HG02884 (cell line): ENCODE measurements around the gene CD79B.
"Not testable (repeated sequence)": the region's sequence is repeated elsewhere in the genome, so short reads cannot be mapped to it uniquely, and the experiment has no call there.

Source experiments
- ATAC-seq: cut with Tn5 transposase; IDR thresholded peaks from one replicate; pipeline ENCODE4 v1.9.1; 2021; ENCODE audit warnings: mild to moderate bottlenecking, moderate library complexity; ENCODE audit not compliant: unreplicated experiment

The CD79B gene

GRCh38 chr17:63915753-63916152 lies 16.4 kb downstream of the CD79B start:
- ATAC-seq = not testable (repeated sequence)

DNA sequence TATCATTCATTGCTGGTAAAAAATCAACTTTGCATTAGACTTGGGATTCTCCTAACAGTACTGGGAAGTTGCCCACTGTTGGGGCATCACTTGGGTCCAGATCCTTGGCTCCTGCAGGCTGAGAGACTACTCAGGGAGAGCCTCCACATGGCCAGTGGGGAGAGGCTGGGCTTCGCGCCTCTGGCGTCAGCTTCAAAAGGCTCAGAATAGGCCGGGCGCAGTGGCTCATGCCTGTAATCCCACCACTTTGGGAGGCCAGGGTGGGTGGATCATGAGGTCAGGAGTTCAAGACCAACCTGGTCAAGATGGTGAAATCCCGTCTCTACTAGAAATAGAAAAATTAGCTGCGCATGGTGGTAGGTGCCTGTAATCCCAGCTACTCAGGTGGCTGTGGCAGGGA lies 17.7 kb downstream of the CD79B start:
- no peak for ATAC-seq

DNA sequence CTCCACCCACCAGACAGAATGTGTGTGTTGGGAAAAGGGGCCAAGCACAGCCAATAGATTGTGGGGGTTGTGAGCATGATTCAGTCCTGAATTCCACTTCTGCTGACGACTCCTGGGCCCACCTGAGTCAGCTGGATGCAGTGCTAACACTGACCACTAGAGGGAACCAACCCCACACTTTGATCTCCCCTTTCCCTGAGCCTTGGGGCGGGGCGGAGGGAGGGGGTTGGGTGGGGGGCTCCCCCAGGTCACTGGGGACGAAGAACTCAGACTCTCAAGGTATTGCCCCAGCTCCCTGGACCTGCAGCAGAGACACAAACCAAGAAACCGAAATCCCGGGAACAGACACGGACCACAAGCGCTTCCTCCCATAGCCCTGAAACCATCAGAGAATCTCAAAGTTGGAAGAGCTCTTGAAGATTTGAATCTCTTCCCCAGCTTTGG lies 20.5 kb downstream of the CD79B start:
- ATAC-seq = no peak

- ATAC-seq = no peak
Measured at GRCh38 chr17:63911041-63911635, 21.0 kb downstream of the CD79B start, which contains the start of gene CSHL1. Gene CSHL1 (minus strand): TSS chr17:63911258. CDS start chr17:63911196, 62 bp downstream.

DNA sequence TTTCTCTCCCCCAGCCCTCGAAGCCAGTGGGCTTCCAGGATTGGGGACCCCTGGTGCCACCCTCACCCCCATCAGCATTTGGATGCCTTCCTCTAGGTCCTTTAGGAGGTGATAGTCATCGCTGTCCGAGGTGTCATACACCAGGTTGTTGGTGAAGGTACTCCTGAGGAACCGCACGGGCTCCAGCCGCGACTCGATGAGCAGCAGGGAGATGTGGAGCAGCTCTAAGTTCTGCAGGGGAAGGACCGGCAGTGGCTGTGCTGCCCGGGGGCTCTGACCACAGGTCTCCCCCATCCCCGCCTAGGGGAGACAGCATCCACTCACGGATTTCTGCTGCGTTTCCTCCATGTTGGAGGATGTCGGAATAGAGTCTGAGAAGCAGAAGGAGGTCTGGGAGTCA lies 22.0 kb downstream of the CD79B start:
- ATAC-seq = no peak

DNA sequence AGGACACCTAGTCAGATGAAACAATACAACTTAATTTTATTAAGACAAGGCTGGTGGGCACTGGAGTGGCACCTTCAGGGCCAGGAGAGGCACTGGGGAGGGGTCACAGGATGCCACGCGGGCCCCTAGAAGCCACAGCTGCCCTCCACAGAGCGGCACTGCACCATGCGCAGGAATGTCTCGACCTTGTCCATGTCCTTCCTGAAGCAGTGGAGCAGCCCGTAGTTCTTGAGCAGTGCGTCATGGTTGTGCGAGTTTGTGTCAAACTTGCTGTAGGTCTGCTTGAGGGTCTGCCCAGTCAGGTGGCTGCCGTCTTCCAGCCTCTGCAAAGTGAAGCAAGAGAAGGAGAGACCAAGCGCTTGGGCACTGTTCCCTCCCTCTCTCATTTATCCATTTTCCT lies 22.5 kb downstream of the CD79B start:
- not testable (repeated sequence) for ATAC-seq

GRCh38 chr17:63907161-63907778 lies 24.9 kb downstream of the CD79B start:
- ATAC-seq = not testable (repeated sequence)

- not testable (repeated sequence) for ATAC-seq
Measured at GRCh38 chr17:63904796-63905195, 27.3 kb downstream of the CD79B start.

DNA sequence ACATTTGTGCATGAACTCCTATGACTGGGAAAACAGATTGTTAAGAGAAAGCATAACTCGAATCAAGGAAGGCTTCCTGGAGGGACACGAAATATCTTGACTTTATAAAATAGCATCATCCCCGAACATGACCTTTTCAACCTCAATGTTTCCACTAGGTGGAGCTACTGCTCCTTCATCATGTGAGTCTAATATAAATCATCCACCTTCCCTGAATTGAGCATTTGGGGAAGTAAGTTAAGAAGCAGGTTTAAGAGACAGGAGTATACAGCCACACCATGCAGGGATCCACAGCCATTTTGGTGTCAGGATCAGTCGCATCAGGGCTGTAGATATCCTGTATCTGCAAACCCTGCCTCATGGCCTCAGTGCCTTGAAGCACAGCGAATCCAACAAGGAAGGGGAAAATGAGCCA lies 28.3 kb downstream of the CD79B start:
- not testable (repeated sequence) for ATAC-seq

GRCh38 chr17:63901971-63902370 lies 30.2 kb downstream of the CD79B start:
- not testable (repeated sequence) for ATAC-seq

GRCh38 chr17:63898899-63899798 lies 33.0 kb downstream of the CD79B start:
- not testable (repeated sequence) for ATAC-seq

- ATAC-seq = not testable (repeated sequence)
Measured at GRCh38 chr17:63896524-63897354, 35.4 kb downstream of the CD79B start, which contains the start of gene CSH1. Gene CSH1 (minus strand): TSS chr17:63896574. CDS start chr17:63896511, 63 bp downstream.

GRCh38 chr17:63894821-63895220 lies 37.3 kb downstream of the CD79B start:
- not testable (repeated sequence) for ATAC-seq

- ATAC-seq = not testable (repeated sequence)
Measured at GRCh38 chr17:63894021-63894420, 38.1 kb downstream of the CD79B start.

- ATAC-seq = not testable (repeated sequence)
Measured at GRCh38 chr17:63892316-63893037, 39.7 kb downstream of the CD79B start.

- not testable (repeated sequence) for ATAC-seq
Measured at GRCh38 chr17:63889026-63889848, 42.9 kb downstream of the CD79B start.

GRCh38 chr17:63885119-63885518 lies 47.0 kb downstream of the CD79B start:
- not testable (repeated sequence) for ATAC-seq

- ATAC-seq = not testable (repeated sequence)
Measured at GRCh38 chr17:63882626-63883126, 49.5 kb downstream of the CD79B start.
